Measurements from ENCODE around the gene LYPD6. TPM values are rescaled to one million over a fixed set of nuclear protein-coding genes. Genes with fewer than 3 reads are reported as not detected.
"Not testable (repeated sequence)": the region's sequence is repeated elsewhere in the genome, so short reads cannot be mapped to it uniquely, and the experiment has no call there.

The LYPD6 gene
- total RNA-seq, 1 donor from 2014 or later, result 30.1 TPM

DNA sequence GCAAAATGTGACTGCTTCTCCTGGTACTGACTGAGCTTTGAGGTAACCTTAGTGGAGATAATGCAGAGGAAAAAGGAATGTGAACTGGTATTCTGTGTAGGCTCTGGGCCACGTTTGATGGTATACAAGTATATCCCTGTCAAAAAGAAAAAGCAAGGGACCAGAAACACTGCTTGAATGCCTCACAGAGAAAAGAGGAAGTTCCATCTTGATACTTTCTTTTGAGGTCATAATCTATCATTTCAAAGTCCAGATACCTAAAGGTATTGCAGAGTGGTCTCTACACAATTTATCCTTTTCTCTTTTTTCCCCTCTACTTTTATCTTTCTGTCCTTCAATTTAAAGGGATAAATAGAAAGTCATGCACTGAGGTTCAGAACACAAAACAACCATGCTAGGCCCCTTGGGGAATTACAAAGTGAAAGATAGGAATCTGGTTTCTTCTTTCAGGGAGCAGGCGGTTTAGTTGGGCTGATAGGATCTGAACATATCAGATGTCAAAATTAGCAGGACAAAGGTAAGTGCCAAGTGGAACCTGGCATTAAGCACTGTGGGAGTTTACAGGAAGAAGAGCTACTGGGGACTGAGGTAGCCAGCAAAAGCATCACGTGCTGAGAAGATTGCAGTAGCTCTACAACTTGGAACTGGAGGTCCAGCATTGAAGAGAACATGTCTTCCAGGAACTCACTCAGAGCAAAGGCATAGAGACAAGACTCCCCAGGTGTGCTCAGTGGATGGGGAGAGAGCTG lies 121.2 kb downstream of the LYPD6 start:
- DNase-seq (ENCODE audit: low spot score), result no peak

GRCh38 chr2:149456285-149456684 lies 125.9 kb downstream of the LYPD6 start:
- DNase-seq (ENCODE audit: low spot score), result no peak

DNA sequence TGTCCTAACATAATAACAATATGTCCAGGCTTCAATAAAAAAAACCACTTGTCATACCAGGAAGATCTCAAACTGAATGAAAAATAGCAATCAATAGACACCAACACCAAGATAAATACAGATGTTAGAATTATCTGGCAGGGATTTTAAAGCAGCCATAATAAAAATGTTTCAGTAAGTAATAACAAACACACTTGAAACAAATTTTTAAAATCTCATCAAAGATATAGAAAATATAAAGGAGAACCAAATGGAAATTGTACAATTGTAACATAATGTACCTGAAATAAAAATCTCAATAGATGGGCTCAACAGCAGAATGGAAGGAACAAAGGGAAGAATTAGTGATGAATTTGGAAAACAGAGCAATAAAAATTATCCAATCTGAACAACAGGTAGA lies 128.1 kb downstream of the LYPD6 start:
- no peak for DNase-seq (ENCODE audit: low spot score)

GRCh38 chr2:149463328-149464002 lies 133.1 kb downstream of the LYPD6 start:
- no peak for DNase-seq (ENCODE audit: low spot score)

DNA sequence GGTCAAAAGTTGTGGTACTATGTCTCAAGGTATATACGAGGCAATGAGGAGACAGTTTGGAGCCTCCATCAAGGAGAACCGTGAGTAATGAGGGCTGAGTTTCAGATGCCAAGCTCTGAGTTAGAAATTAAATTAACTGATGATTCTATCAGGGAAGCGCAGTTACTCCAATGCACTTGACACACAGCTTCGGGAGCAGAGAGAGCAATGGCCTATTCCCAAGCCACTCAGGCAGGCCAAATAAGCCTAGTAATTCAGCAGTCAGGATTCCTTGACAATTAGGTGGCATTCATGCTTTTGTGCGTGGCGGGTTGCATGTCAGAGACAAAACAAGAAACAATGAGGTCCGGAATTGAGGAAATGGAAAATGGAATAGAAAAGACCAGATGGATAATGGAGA lies 134.0 kb downstream of the LYPD6 start:
- DNase-seq (ENCODE audit: low spot score), result no peak

- DNase-seq (ENCODE audit: low spot score), result no peak
These were observed 135.5 kb downstream of the LYPD6 start for GRCh38 chr2:149465873-149466272.

DNA sequence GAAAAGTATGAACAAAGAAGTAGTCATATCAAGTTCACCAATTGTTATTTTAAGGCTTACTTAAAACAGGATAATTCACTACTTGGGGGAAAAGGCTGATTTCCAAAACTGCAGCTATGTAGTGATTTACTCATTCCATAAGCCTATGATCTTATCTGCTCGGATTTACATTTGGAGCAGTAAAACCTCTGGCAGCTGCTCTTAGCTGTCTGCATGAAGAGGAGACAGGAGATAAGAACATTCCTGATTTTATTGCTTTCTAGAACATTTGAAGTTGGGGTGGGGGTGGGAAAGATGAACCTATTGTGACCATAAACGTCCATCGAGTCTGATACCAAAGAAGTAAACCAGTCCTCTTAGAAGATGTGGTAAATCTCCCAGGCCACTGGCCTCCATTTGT lies 136.2 kb downstream of the LYPD6 start:
- DNase-seq (ENCODE audit: low spot score), result no peak

DNA sequence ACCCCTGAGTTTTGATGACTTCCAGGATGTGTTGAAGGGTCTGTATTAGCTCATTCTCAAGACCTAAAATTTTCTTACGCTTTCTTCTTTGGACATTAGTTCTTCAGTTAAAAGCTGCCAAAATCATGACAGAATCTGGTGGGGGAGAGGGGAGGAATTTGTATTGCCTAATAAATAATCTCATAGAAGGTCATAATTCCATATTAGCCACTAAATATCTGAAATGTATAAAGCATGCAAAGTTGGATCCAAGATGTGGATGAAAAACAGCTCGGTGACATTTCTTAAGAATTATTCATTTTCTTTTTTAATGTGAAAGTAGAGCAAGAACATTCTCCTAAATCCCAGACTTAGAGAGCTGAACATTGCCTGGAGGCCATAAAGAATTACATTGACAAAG lies 137.0 kb downstream of the LYPD6 start:
- no peak for DNase-seq (ENCODE audit: low spot score)

DNA sequence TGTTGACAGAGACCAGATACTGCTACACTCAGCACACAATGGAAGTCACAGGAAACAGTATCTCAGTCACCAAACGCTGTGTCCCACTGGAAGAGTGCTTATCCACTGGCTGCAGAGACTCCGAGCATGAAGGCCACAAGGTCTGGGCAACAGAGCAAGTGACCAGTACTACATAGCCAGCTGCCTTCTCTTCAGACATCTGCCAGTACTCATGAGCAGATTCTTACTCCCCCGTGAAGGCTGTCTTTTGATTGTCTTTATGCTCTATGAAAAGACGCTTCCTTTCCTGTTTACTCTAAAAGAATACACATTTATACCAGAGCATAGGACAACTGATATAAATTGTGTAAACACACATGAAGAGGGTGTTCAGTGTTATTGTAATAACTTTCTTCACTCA lies 138.2 kb downstream of the LYPD6 start:
- DNase-seq (ENCODE audit: low spot score), result no peak

- no peak for DNase-seq (ENCODE audit: low spot score)
These were observed 139.7 kb downstream of the LYPD6 start for GRCh38 chr2:149470046-149470445.

DNA sequence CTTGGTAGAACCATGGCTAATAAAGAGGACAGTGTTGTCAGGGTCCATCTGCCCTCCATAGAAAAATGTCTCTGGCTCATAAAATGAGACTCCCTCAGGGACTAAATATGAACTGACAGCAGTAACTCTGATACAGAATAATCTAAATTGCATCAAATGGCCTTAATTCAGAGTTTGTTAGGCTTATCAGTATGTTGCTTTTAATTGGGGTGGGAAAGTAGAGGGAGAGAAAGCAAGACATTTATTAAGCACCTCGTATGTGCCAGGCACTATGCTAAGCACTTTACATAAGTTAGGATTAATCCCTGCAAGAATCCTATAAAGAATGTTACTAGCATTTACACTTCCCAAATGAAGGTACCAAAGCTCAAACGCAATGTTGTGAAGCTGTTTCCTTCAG lies 142.0 kb downstream of the LYPD6 start:
- no peak for DNase-seq (ENCODE audit: low spot score)

DNA sequence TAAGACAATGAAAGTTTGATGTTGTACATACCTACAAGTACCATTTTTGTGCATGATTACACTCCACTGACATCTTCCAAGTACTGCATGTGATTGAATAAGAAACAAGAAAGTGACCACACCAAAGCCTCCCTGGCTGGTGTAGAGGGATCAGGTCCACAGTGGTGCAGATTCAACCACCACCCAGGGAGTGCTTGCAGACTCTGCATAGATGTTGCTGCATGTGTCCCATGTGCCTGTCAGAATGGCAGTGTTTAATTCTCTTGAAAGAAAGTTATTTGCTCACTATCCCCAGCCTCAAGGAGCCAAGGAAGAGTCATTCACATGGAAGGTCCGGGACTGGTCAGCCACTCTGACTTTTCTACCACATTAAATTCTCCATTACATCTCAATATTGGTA lies 142.7 kb downstream of the LYPD6 start:
- no peak for DNase-seq (ENCODE audit: low spot score)

DNA sequence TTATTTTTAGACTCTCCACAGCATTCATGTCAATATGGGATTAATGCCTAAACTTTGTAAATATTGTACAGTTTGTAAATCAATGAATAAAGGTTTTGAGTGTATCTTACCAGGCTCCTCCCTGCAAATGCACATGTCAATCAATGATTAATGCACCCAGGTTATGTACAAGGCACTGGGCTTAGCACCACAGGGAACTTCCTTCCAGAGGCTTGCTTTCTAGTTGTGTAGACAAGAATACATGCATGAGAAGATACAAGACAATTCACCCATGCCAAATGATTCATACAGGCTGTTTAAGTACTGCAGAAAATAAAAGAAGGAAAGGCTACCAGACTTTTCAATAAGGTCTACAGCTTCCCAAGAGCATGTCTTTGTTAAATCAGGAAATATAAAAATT lies 143.1 kb downstream of the LYPD6 start:
- DNase-seq (ENCODE audit: low spot score), result no peak

GRCh38 chr2:149483004-149483605 lies 152.7 kb downstream of the LYPD6 start:
- no peak for DNase-seq (ENCODE audit: low spot score)

DNA sequence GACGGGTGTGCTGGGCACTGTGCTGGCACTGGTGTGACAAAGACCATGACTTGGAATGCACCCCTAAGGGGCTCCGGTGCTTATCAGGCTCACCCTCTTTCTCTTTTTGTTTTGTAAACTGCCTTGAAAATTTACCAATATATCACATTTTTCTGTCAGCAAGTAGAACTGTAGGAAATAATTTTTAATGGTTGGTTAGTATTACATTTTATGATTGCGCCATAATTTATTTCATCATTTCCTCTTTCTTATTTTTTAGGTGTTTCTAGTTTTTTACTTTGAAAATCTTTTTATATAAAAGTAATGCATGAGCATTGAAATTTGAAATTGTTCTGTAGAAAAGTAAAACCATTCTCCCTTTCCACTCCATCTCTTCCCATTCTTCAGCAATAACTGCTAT lies 156.3 kb downstream of the LYPD6 start:
- DNase-seq (ENCODE audit: low spot score), result no peak

DNA sequence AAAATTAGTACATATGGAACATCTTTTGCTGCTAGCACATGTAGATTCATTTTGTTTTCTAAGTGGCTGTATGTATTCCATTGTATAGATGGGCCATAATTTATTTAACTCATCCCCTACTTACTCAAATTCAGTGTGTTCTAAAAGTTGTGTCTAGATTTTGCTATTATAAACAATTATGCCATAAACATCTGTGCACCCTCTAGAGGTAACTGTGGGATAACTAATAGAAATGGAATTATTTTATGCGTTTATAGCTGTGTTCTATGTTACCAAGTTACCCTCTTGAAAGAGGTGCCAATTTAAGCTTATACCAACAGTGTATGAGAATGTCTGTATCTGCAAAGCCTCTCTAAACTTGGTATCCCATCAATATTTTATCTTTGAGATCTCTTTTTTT lies 156.8 kb downstream of the LYPD6 start:
- DNase-seq (ENCODE audit: low spot score), result no peak

GRCh38 chr2:149488706-149489440 lies 158.5 kb downstream of the LYPD6 start:
- no peak for DNase-seq (ENCODE audit: low spot score)

DNA sequence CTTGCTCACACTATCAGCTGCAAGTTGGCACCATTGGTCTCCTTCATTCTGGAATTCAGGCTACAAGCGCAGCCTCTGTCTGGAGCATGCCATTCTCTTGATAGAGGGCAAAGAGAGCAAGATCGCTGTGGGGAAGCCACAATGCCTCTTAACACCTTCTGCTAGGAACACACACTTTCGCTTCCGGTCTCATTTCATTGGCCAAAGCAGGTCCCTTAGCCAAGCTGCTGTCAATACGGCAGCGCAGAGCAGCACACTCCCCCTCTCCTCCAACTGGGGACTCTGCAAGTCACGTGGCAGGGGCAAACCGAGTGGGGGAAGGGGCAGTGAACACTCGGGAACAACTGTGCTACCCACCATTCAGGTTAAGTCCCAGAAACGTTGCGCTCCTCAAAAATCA lies 159.1 kb downstream of the LYPD6 start:
- DNase-seq (ENCODE audit: low spot score), result no peak

- DNase-seq (ENCODE audit: low spot score), result no peak
These were observed 159.9 kb downstream of the LYPD6 start for GRCh38 chr2:149490296-149490695.

DNA sequence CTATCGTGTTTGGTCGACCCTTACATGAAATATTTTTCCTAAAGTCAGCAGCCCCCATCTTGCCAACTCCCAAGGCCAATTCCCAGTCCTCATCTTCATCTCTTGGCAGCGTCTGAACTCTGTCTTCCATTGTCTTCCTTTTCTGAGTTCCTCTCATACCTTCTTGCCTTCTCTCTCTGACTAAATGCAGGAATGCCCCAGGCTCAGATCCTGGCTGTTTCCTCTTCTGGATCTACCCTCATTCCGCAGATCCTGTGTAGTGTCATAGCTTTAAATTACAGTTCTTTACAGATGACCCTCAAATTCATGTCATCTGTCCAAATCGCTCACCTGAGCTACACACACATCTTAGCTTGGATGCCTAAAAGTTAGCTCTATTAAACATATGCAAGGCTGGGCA lies 162.5 kb downstream of the LYPD6 start:
- DNase-seq (ENCODE audit: low spot score), result no peak

- not testable (repeated sequence) for DNase-seq (ENCODE audit: low spot score)
These were observed 168.8 kb downstream of the LYPD6 start for GRCh38 chr2:149499204-149499603.

GRCh38 chr2:149506808-149507207 lies 176.4 kb downstream of the LYPD6 start:
- DNase-seq (ENCODE audit: low spot score), result not testable (repeated sequence)
